Measurements from ENCODE around the gene PABPC1L2B.
"Not testable (repeated sequence)": the region's sequence is repeated elsewhere in the genome, so short reads cannot be mapped to it uniquely, and the experiment has no call there.

The PABPC1L2B gene

DNA sequence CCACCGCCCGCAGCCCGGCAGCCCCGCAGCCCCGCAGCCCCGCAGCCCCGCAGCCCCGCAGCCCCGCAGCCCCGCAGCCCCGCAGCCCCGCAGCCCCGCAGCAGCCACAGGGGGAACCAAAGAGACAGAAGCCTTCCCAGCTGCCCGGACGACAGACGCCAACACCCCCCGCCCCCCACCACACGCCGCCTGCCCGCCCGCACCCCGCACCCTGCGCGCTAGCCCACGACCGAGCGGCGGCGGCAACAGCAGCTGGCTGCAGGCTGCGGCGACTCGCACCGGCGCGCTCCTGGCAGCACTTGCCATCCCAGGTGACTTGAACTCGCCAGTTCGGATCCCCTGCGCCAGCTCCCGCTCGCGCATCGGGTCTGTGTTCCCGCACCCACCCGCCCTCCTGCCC lies at the start of gene PABPC1L2B:
TSS of gene PABPC1L2B (plus strand) at position 207 of the 400 bp plus-strand sequence. CDS start 704 bp downstream, outside the sequence.
- H3K27ac ChIP-seq (ENCODE audit: low read length); H3K4me1 ChIP-seq (ENCODE audit: low read length); H3K4me2 ChIP-seq (ENCODE audit: low read length); H3K79me2 ChIP-seq (ENCODE audit: low read length); H3K4me3 ChIP-seq (ENCODE audit: low read length); H3K36me3 ChIP-seq (replicated peaks; ENCODE audit: low read depth, low read length); H3K9ac ChIP-seq (ENCODE audit: low read length); H4K20me1 ChIP-seq (ENCODE audit: insufficient read depth, low read length); H3K27me3 ChIP-seq (ENCODE audit: low read depth, low read length); H2AFZ ChIP-seq (ENCODE audit: low read depth, low read length); H3K9me3 ChIP-seq (ENCODE audit: insufficient read depth, low read length): not testable (repeated sequence)

DNA sequence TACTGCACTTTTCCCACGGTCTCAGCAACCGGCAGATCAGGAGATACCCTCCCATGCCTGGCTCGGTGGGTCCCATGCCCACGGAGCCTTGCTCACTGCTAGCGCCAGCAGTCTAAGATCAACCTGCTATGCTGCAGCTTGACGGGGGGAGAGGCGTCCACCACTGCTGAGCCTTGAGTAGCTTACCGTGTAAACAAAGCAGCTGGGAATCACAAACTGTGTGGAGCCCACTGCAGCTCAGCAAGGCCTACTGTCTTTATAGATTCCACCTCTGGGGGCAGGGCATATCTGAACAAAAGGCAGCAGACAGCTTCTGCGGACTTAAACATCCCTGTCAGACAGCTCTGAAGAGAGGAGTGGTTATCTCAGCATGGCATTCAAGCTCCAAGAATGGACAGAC lies 42.8 kb upstream of the PABPC1L2B start:
- not testable (repeated sequence) for H3K27me3 ChIP-seq (ENCODE audit: low read depth, low read length); H3K36me3 ChIP-seq (replicated peaks; ENCODE audit: low read depth, low read length); H3K9me3 ChIP-seq (ENCODE audit: insufficient read depth, low read length); H2AFZ ChIP-seq (ENCODE audit: low read depth, low read length); H3K4me1 ChIP-seq (ENCODE audit: low read length); H3K4me2 ChIP-seq (ENCODE audit: low read length); H3K4me3 ChIP-seq (ENCODE audit: low read length); H3K9ac ChIP-seq (ENCODE audit: low read length); H4K20me1 ChIP-seq (ENCODE audit: insufficient read depth, low read length); H3K79me2 ChIP-seq (ENCODE audit: low read length); H3K27ac ChIP-seq (ENCODE audit: low read length)

DNA sequence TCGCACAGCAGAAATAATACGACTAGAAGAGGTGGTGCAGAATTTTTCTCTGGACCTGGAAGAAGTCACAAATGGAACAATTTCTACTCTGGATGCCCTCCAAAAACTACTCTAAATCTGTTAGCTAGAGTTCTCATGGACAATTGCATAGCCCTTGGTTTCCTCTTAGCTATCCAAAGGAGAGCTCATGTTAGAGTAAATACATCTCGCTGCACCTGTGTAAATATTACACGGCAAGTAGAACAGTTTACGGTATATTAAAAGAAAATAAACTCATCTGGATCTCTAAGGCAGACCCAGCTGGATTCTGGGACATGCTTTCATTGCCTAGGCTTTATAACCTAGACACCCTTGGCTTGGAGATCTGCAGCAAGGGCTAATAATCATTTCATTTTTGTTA lies 30.9 kb upstream of the PABPC1L2B start:
- H3K4me3 ChIP-seq (ENCODE audit: low read length); H3K4me2 ChIP-seq (ENCODE audit: low read length); H3K4me1 ChIP-seq (ENCODE audit: low read length); H3K79me2 ChIP-seq (ENCODE audit: low read length); H2AFZ ChIP-seq (ENCODE audit: low read depth, low read length); H4K20me1 ChIP-seq (ENCODE audit: insufficient read depth, low read length); H3K27ac ChIP-seq (ENCODE audit: low read length); H3K36me3 ChIP-seq (replicated peaks; ENCODE audit: low read depth, low read length); H3K9ac ChIP-seq (ENCODE audit: low read length); H3K9me3 ChIP-seq (ENCODE audit: insufficient read depth, low read length); H3K27me3 ChIP-seq (ENCODE audit: low read depth, low read length): not testable (repeated sequence)

DNA sequence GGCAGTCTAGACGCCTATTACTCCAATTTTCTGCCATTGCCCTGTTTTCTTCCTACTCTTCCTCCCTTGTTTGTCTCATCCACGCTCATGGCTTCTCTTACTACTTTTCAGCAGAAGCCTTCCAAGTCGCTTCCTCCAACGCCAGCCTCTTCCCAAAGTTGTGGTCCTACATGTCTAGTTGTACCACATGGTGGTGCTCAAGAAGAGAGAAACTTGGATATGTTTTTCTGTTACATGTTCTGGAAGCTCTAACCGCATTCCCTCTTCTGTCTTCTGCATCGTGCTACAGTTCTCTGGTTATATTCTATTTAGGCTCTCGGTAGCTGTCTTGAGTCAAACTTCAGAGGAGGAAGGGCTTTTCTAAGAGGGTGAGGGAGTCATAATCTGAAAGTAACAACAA lies 27.9 kb upstream of the PABPC1L2B start:
- not testable (repeated sequence) for H2AFZ ChIP-seq (ENCODE audit: low read depth, low read length); H3K36me3 ChIP-seq (replicated peaks; ENCODE audit: low read depth, low read length); H4K20me1 ChIP-seq (ENCODE audit: insufficient read depth, low read length); H3K27ac ChIP-seq (ENCODE audit: low read length); H3K9ac ChIP-seq (ENCODE audit: low read length); H3K27me3 ChIP-seq (ENCODE audit: low read depth, low read length); H3K79me2 ChIP-seq (ENCODE audit: low read length); H3K4me1 ChIP-seq (ENCODE audit: low read length); H3K4me3 ChIP-seq (ENCODE audit: low read length); H3K9me3 ChIP-seq (ENCODE audit: insufficient read depth, low read length); H3K4me2 ChIP-seq (ENCODE audit: low read length)

DNA sequence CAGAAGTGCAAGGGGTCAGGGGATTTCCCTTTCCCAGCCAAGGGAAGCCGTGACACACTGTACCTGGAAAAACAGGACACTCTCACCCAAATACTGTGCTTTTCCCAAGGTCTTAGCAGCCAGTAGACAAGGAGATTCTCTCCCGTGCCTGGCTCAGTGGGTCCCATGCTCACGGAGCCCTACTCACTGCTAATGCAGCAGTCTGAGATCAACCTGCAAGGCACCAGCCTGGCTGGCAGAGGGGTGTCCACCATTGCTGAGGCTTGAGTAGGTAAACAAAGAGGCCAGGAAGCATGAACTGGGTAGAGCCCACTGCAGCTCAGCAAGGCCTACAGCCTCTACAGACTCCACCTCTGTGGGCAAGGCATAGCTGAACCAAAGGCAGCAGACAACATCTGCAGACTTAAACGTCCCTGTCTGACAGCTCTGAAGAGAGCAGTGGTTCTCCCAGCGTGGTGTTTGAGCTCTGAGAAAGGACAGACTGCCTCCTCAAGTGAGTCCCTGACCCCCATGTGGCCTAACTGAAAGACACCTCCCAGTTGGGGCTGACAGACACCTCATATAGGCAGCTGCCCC lies 21.8 kb upstream of the PABPC1L2B start:
- H3K9me3 ChIP-seq (ENCODE audit: insufficient read depth, low read length); H3K4me3 ChIP-seq (ENCODE audit: low read length); H4K20me1 ChIP-seq (ENCODE audit: insufficient read depth, low read length); H3K27ac ChIP-seq (ENCODE audit: low read length); H3K79me2 ChIP-seq (ENCODE audit: low read length); H3K36me3 ChIP-seq (replicated peaks; ENCODE audit: low read depth, low read length); H2AFZ ChIP-seq (ENCODE audit: low read depth, low read length); H3K4me1 ChIP-seq (ENCODE audit: low read length); H3K4me2 ChIP-seq (ENCODE audit: low read length); H3K27me3 ChIP-seq (ENCODE audit: low read depth, low read length); H3K9ac ChIP-seq (ENCODE audit: low read length): not testable (repeated sequence)

DNA sequence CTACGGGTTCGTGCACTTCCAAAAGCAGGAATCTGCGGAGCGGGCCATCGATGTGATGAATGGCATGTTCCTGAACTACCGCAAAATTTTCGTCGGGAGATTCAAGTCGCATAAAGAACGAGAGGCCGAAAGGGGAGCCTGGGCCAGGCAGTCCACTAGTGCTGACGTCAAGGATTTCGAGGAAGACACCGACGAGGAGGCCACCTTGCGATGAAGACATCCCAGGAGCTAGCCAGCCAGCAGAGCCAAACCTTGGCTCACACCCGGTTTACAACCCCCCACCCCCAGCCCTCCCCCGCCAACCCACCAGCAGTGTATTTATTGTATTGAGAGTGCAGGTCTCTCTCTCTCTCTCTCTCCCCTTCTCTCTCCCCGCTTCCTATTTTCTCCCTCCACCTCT lies 1.3 kb downstream of the PABPC1L2B start:
- H3K9me3 ChIP-seq (ENCODE audit: insufficient read depth, low read length); H3K27ac ChIP-seq (ENCODE audit: low read length); H3K4me2 ChIP-seq (ENCODE audit: low read length); H3K9ac ChIP-seq (ENCODE audit: low read length); H4K20me1 ChIP-seq (ENCODE audit: insufficient read depth, low read length); H3K79me2 ChIP-seq (ENCODE audit: low read length); H3K4me3 ChIP-seq (ENCODE audit: low read length); H3K27me3 ChIP-seq (ENCODE audit: low read depth, low read length); H3K36me3 ChIP-seq (replicated peaks; ENCODE audit: low read depth, low read length); H3K4me1 ChIP-seq (ENCODE audit: low read length); H2AFZ ChIP-seq (ENCODE audit: low read depth, low read length): not testable (repeated sequence)

DNA sequence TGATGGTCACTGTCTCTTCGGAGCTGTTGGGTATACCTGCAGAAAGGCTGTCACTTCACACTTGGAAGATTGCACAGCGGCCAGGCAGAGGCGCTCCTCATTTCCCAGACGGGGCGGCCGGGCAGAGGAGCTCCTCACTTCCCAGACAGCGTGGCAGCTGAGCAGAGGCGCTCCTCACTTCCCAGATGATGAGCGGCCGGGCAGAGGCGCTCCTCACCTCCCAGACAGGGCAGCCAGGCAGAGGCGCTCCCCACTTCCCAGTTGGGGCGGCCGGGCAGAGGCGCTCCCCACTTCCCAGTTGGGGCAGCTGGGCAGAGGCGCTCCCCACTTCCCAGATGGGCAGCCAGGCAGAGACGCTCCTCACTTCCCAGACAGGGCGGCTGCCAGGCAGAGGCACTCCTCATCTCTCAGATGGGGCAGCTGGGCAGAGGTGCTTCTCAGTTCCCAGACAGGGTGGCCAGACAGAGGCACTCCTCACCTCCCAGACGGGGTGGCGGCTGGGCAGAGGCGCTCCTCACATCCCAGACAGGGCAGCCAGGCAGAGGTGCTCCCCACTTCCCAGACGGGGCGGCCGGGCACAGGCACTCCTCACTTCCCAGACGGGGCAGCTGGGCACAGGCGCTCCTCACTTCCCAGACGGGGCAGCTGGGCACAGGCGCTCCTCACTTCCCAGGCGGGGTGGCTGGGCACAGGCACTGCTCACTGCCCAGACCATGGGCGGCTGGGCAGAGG lies 18.8 kb downstream of the PABPC1L2B start:
- no peaks in the 10 kb centered on the region for H3K4me1 ChIP-seq (ENCODE audit: low read length)
- H3K36me3 ChIP-seq (replicated peaks; ENCODE audit: low read depth, low read length) = no peaks in the 10 kb centered on the region
- H3K27me3 ChIP-seq (ENCODE audit: low read depth, low read length) = no peaks in the 10 kb centered on the region
- no peak overlapping the region for H3K27ac ChIP-seq (ENCODE audit: low read length)
- no peak overlapping the region for H3K4me3 ChIP-seq (ENCODE audit: low read length)
- no peak overlapping the region for H2AFZ ChIP-seq (ENCODE audit: low read depth, low read length)
- no peak overlapping the region for H3K4me2 ChIP-seq (ENCODE audit: low read length)
- H4K20me1 ChIP-seq (ENCODE audit: insufficient read depth, low read length) = no peaks in the 10 kb centered on the region
- H3K9me3 ChIP-seq (ENCODE audit: insufficient read depth, low read length) = no peaks in the 10 kb centered on the region
- H3K9ac ChIP-seq (ENCODE audit: low read length) = no peak overlapping the region
- TF ChIP-seq EZH2phosphoT487 (IDR thresholded peaks at IDR 0.05; ENCODE audit: low read depth) = no peak
- TF ChIP-seq, protein P1, sequence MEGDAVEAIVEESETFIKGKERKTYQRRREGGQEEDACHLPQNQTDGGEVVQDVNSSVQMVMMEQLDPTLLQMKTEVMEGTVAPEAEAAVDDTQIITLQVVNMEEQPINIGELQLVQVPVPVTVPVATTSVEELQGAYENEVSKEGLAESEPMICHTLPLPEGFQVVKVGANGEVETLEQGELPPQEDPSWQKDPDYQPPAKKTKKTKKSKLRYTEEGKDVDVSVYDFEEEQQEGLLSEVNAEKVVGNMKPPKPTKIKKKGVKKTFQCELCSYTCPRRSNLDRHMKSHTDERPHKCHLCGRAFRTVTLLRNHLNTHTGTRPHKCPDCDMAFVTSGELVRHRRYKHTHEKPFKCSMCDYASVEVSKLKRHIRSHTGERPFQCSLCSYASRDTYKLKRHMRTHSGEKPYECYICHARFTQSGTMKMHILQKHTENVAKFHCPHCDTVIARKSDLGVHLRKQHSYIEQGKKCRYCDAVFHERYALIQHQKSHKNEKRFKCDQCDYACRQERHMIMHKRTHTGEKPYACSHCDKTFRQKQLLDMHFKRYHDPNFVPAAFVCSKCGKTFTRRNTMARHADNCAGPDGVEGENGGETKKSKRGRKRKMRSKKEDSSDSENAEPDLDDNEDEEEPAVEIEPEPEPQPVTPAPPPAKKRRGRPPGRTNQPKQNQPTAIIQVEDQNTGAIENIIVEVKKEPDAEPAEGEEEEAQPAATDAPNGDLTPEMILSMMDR (IDR thresholded peaks at IDR 0.05; ENCODE audit: low read depth, low read length) = no peak
- no peaks in the 10 kb centered on the region for H3K79me2 ChIP-seq (ENCODE audit: low read length)

DNA sequence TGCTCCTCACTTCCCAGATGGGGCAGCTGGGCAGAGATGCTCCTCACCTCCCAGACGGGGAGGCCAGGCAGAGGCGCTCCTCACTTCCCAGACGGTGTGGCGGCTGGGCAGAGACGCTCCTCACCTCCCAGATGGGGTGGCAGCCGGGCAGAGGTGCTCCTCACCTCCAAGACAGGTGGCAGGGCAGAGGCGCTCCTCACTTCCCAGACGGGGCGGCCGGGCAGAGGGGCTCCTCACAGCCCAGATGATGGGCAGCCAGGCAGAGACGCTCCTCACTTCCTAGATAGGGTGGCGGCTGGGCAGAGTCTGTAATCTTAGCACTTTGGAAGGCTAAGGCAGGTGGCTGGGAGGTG lies 19.3 kb downstream of the PABPC1L2B start:
- not testable (repeated sequence) for H3K27me3 ChIP-seq (ENCODE audit: low read depth, low read length); H3K9me3 ChIP-seq (ENCODE audit: insufficient read depth, low read length); H3K4me2 ChIP-seq (ENCODE audit: low read length)

More for the DNA sequence above, 19.3 kb downstream of the PABPC1L2B start:
- not testable (repeated sequence) for H4K20me1 ChIP-seq (ENCODE audit: insufficient read depth, low read length); H3K9ac ChIP-seq (ENCODE audit: low read length); H3K27ac ChIP-seq (ENCODE audit: low read length); H3K36me3 ChIP-seq (replicated peaks; ENCODE audit: low read depth, low read length); H3K79me2 ChIP-seq (ENCODE audit: low read length); H3K4me1 ChIP-seq (ENCODE audit: low read length); H2AFZ ChIP-seq (ENCODE audit: low read depth, low read length); H3K4me3 ChIP-seq (ENCODE audit: low read length)
